GM08714 (cell line): ENCODE results near the gene ZRANB2.

ENCODE experiments used
- H3K4me3 ChIP-seq: fragments of 200-500 bp; sonication (Bioruptor generic); 2 replicates; pipeline ENCODE4 v1.5.1; 2014; ENCODE audit warnings: mild to moderate bottlenecking, low read length, inconsistent platforms
- ZNF274 ChIP-seq: IDR thresholded peaks from 2 replicates; pipeline ENCODE4 v1.6.1; 2012; ENCODE audit warnings: mild to moderate bottlenecking, low read depth, low read length

Gene ZRANB2

GRCh38 chr1:71086331-71086730, 5.5 kb upstream of the ZRANB2 start:
- no peak overlapping the region for H3K4me3 ChIP-seq
- no peak for TF ChIP-seq ZNF274

- no peak overlapping the region for H3K4me3 ChIP-seq
- no peak for TF ChIP-seq ZNF274
These were observed 2.4 kb upstream of the ZRANB2 start for GRCh38 chr1:71083271-71083670.

- peak overlapping the region; percentile 98 for H3K4me3 ChIP-seq
These were observed 854 bp upstream of the ZRANB2 start for GRCh38 chr1:71081697-71082080.

GRCh38 chr1:71080230-71080738, 551 bp downstream of the ZRANB2 start:
- TF ChIP-seq ZNF274: no peak
- peak overlapping the region; percentile 98 for H3K4me3 ChIP-seq

More at GRCh38 chr1:71081697-71082080, 854 bp upstream of the ZRANB2 start:
- no peak for TF ChIP-seq ZNF274

- TF ChIP-seq ZNF274: no peak
- H3K4me3 ChIP-seq: no peak overlapping the region
These were observed 6.2 kb downstream of the ZRANB2 start for GRCh38 chr1:71074681-71075080.

- H3K4me3 ChIP-seq: no peak overlapping the region
- no peak for TF ChIP-seq ZNF274
These were observed 8.6 kb downstream of the ZRANB2 start for GRCh38 chr1:71072273-71072672.

GRCh38 chr1:71071720-71072119, 9.1 kb downstream of the ZRANB2 start:
- H3K4me3 ChIP-seq: no peak overlapping the region
- TF ChIP-seq ZNF274: no peak

- no peak overlapping the region for H3K4me3 ChIP-seq
- TF ChIP-seq ZNF274: no peak
These were observed 12.3 kb downstream of the ZRANB2 start for GRCh38 chr1:71068325-71069240.

- no peak for TF ChIP-seq ZNF274
- H3K4me3 ChIP-seq: no peak overlapping the region
These were observed 26.0 kb downstream of the ZRANB2 start for GRCh38 chr1:71054791-71055190.

GRCh38 chr1:71054281-71054731, 26.5 kb downstream of the ZRANB2 start:
- no peak for TF ChIP-seq ZNF274
- H3K4me3 ChIP-seq: no peak overlapping the region

GRCh38 chr1:71053758-71054157, 27.1 kb downstream of the ZRANB2 start:
- TF ChIP-seq ZNF274: no peak

GRCh38 chr1:71053146-71053545, 27.7 kb downstream of the ZRANB2 start:
- no peak overlapping the region for H3K4me3 ChIP-seq
- TF ChIP-seq ZNF274: no peak

More at GRCh38 chr1:71053758-71054157, 27.1 kb downstream of the ZRANB2 start:
- no peak overlapping the region for H3K4me3 ChIP-seq

GRCh38 chr1:71049951-71050598, 30.8 kb downstream of the ZRANB2 start:
- no peak for TF ChIP-seq ZNF274

GRCh38 chr1:71047635-71048607, 32.9 kb downstream of the ZRANB2 start, which contains the start of gene PTGER3:
Gene PTGER3, minus strand, starts transcription at chr1:71047816. Its CDS starts 239 bp downstream, at chr1:71047577.
- peak within 1 kb of the TSS; percentile 11; the same call in 1 of the 2 replicates for H3K4me3 ChIP-seq
- no peak for TF ChIP-seq ZNF274

More at GRCh38 chr1:71049951-71050598, 30.8 kb downstream of the ZRANB2 start:
- H3K4me3 ChIP-seq: no peak overlapping the region
